Measurements from ENCODE around the gene FAM216A. TPM values are rescaled to one million over a fixed set of nuclear protein-coding genes. Genes with fewer than 3 reads are reported as not detected.

Gene FAM216A
- total and polyA plus RNA-seq, 9 of the 15 experiments (the other 6 are each of a cell fraction or from before 2014, with no cell fraction given), result 17.2 to 96.9 (median 48.5) TPM

GRCh38 chr12:110449799-110450497 lies 18.7 kb upstream of the FAM216A start, which contains the start of gene ARPC3 (continued):
- TF ChIP-seq ZNF280A (IDR thresholded peaks at IDR 0.05; ENCODE audit: low read depth, partially characterized antibody) (no peak), SUPT5H (IDR thresholded peaks at IDR 0.05) (peak; percentile 95), TEAD4 (IDR thresholded peaks at IDR 0.05; ENCODE audit: low read length) (no peak), TEAD4 (CRISPR knock-in tag; IDR thresholded peaks at IDR 0.05; ENCODE audit: borderline replicate concordance) (no peak), BRF1 (IDR thresholded peaks at IDR 0.05; ENCODE audit: borderline replicate concordance, extremely low read depth, insufficient read length) (no peak), CSDE1 (IDR thresholded peaks at IDR 0.05) (no peak), ZNF354B (CRISPR knock-in tag; IDR thresholded peaks at IDR 0.05) (no peak), POLR3G (IDR thresholded peaks at IDR 0.05; ENCODE audit: extremely low read depth, insufficient read length, insufficient replicate concordance) (no peak), KAT8 (IDR thresholded peaks at IDR 0.05; ENCODE audit: low read depth) (no peak; the same call in 1 of the 2 replicates), ZNF699 (CRISPR knock-in tag; IDR thresholded peaks at IDR 0.05; ENCODE audit: insufficient replicate concordance) (no peak), DIDO1 (tag; IDR thresholded peaks at IDR 0.05; ENCODE audit: low read depth) (peak; percentile 71)
- TF ChIP-seq, protein P1, sequence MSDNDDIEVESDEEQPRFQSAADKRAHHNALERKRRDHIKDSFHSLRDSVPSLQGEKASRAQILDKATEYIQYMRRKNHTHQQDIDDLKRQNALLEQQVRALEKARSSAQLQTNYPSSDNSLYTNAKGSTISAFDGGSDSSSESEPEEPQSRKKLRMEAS (CRISPR knock-in tag; IDR thresholded peaks at IDR 0.05), result peak; percentile 56; the same call in 1 of the 2 replicates
- TF ChIP-seq, protein P2, sequence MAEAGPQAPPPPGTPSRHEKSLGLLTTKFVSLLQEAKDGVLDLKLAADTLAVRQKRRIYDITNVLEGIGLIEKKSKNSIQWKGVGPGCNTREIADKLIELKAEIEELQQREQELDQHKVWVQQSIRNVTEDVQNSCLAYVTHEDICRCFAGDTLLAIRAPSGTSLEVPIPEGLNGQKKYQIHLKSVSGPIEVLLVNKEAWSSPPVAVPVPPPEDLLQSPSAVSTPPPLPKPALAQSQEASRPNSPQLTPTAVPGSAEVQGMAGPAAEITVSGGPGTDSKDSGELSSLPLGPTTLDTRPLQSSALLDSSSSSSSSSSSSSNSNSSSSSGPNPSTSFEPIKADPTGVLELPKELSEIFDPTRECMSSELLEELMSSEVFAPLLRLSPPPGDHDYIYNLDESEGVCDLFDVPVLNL (CRISPR knock-in tag; IDR thresholded peaks at IDR 0.05; ENCODE audit: low read depth), result no peak
- TF ChIP-seq, protein P3, sequence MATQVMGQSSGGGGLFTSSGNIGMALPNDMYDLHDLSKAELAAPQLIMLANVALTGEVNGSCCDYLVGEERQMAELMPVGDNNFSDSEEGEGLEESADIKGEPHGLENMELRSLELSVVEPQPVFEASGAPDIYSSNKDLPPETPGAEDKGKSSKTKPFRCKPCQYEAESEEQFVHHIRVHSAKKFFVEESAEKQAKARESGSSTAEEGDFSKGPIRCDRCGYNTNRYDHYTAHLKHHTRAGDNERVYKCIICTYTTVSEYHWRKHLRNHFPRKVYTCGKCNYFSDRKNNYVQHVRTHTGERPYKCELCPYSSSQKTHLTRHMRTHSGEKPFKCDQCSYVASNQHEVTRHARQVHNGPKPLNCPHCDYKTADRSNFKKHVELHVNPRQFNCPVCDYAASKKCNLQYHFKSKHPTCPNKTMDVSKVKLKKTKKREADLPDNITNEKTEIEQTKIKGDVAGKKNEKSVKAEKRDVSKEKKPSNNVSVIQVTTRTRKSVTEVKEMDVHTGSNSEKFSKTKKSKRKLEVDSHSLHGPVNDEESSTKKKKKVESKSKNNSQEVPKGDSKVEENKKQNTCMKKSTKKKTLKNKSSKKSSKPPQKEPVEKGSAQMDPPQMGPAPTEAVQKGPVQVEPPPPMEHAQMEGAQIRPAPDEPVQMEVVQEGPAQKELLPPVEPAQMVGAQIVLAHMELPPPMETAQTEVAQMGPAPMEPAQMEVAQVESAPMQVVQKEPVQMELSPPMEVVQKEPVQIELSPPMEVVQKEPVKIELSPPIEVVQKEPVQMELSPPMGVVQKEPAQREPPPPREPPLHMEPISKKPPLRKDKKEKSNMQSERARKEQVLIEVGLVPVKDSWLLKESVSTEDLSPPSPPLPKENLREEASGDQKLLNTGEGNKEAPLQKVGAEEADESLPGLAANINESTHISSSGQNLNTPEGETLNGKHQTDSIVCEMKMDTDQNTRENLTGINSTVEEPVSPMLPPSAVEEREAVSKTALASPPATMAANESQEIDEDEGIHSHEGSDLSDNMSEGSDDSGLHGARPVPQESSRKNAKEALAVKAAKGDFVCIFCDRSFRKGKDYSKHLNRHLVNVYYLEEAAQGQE (IDR thresholded peaks at IDR 0.05; ENCODE audit: borderline replicate concordance), result peak; percentile 83
- TF ChIP-seq, protein P3 (CRISPR knock-in tag; IDR thresholded peaks at IDR 0.05; ENCODE audit: low read depth), result no peak; the same call in 1 of the 2 replicates

All from K562 (cell line).